Measurements from ENCODE around the gene IL31.

IL31 gene

GRCh38 chr12:122155705-122156104 is 18.3 kb downstream of the IL31 start:
- no peak for DNase-seq (ENCODE audit: low read depth)

- no peak for DNase-seq (ENCODE audit: low read depth)
Observed at GRCh38 chr12:122152754-122153153, 21.3 kb downstream of the IL31 start.

- DNase-seq (ENCODE audit: low read depth), result no peak
Observed at GRCh38 chr12:122150127-122150681, 23.8 kb downstream of the IL31 start.

GRCh38 chr12:122148657-122149056 is 25.4 kb downstream of the IL31 start:
- DNase-seq (ENCODE audit: low read depth), result peak; percentile 6

- DNase-seq (ENCODE audit: low read depth), result no peak
Observed at GRCh38 chr12:122147514-122148290, 26.3 kb downstream of the IL31 start.

GRCh38 chr12:122145505-122146330 is 28.3 kb downstream of the IL31 start:
- DNase-seq (ENCODE audit: low read depth), result no peak

GRCh38 chr12:122144885-122145284 is 29.1 kb downstream of the IL31 start:
- no peak for DNase-seq (ENCODE audit: low read depth)

- no peak for DNase-seq (ENCODE audit: low read depth)
Observed at GRCh38 chr12:122142857-122143256, 31.2 kb downstream of the IL31 start.

GRCh38 chr12:122141911-122142725 is 31.9 kb downstream of the IL31 start:
- DNase-seq (ENCODE audit: low read depth), result no peak

- DNase-seq (ENCODE audit: low read depth), result no peak
Observed at GRCh38 chr12:122140467-122141257, 33.4 kb downstream of the IL31 start.

GRCh38 chr12:122139941-122140340 is 34.1 kb downstream of the IL31 start:
- DNase-seq (ENCODE audit: low read depth), result no peak

GRCh38 chr12:122139266-122139665 is 34.8 kb downstream of the IL31 start:
- DNase-seq (ENCODE audit: low read depth), result no peak

- no peak for DNase-seq (ENCODE audit: low read depth)
Observed at GRCh38 chr12:122138616-122139015, 35.4 kb downstream of the IL31 start.

GRCh38 chr12:122138181-122138580 is 35.8 kb downstream of the IL31 start:
- no peak for DNase-seq (ENCODE audit: low read depth)

GRCh38 chr12:122137681-122138080 is 36.3 kb downstream of the IL31 start:
- no peak for DNase-seq (ENCODE audit: low read depth)

GRCh38 chr12:122137229-122137628 is 36.8 kb downstream of the IL31 start:
- DNase-seq (ENCODE audit: low read depth), result no peak

- no peak for DNase-seq (ENCODE audit: low read depth)
Observed at GRCh38 chr12:122135437-122136031, 38.5 kb downstream of the IL31 start.

GRCh38 chr12:122133192-122133950 is 40.6 kb downstream of the IL31 start:
- DNase-seq (ENCODE audit: low read depth), result no peak

- no peak for DNase-seq (ENCODE audit: low read depth)
Observed at GRCh38 chr12:122130150-122130549, 43.9 kb downstream of the IL31 start.

GRCh38 chr12:122129131-122129530 is 44.9 kb downstream of the IL31 start:
- DNase-seq (ENCODE audit: low read depth), result no peak

Measured in stromal cell of bone marrow (primary cell).